Right ventricle myocardium superior (tissue), 1 donor: ENCODE measurements around the gene NLGN1. TPM values are rescaled to one million over a fixed set of nuclear protein-coding genes. Genes with fewer than 3 reads are reported as not detected.

ENCODE experiments used
- ATAC-seq: fragments of 200-7000 bp; cut with Tn5 transposase; one replicate; pipeline ENCODE4 v1.9.1; 2020; ENCODE audit warnings: mild to moderate bottlenecking; ENCODE audit not compliant: poor library complexity
- DNase-seq: peaks from one replicate; pipeline ENCODE4 v3.0.0-alpha.2; 2020
- intact Hi-C: fragments of 100-400 bp; cut with DNase I; formaldehyde crosslinking; loops from one replicate; pipeline ENCODE4 v1.11.2; 2022
- total RNA-seq: library from RNA; stranded (reverse); fragmentation: NEBNext Ultra II Directional; extraction: Animal tissue kit (Norgen Biotek cat#: 25700); gene quantifications from one replicate; pipeline ENCODE4 v1.2.1, GENCODE V29; 2021
- donor health status: DM: no; HTN: yes; CAD: no; lungs with severe emphysema.

NLGN1 gene
- total RNA-seq, 1 donor from 2014 or later: 7.8 TPM

- no peak for DNase-seq
- no peak for ATAC-seq
- intact Hi-C loops: no loop called here
Observed at GRCh38 chr3:174125267-174125824, 727.8 kb downstream of the NLGN1 start.

- intact Hi-C loops: no loop called here
- DNase-seq: no peak
- ATAC-seq: no peak
Observed at GRCh38 chr3:174126990-174127758, 729.6 kb downstream of the NLGN1 start.

- ATAC-seq (no peak), DNase-seq (no peak)
- intact Hi-C loops: no loop called here
Observed at GRCh38 chr3:174132006-174132405, 734.5 kb downstream of the NLGN1 start.

GRCh38 chr3:174132421-174133042 lies 735.0 kb downstream of the NLGN1 start:
- intact Hi-C loops: no loop called here
- no peak for ATAC-seq
- no peak for DNase-seq

- ATAC-seq: no peak
- intact Hi-C loops: no loop called here
- DNase-seq: no peak
Observed at GRCh38 chr3:174146008-174146407, 748.5 kb downstream of the NLGN1 start.

GRCh38 chr3:174147798-174148197 lies 750.3 kb downstream of the NLGN1 start:
- intact Hi-C loops: no loop called here
- no peak for DNase-seq
- ATAC-seq: no peak

GRCh38 chr3:174153871-174154270 lies 756.3 kb downstream of the NLGN1 start:
- intact Hi-C loops: no loop called here
- ATAC-seq: no peak

GRCh38 chr3:174156200-174156599 lies 758.7 kb downstream of the NLGN1 start:
- intact Hi-C loops: no loop called here
- DNase-seq (no peak), ATAC-seq (peak; percentile 45)

More at GRCh38 chr3:174153871-174154270, 756.3 kb downstream of the NLGN1 start:
- no peak for DNase-seq

- peak; percentile 75 for ATAC-seq
- DNase-seq: no peak
- intact Hi-C loops: no loop called here
Observed at GRCh38 chr3:174158674-174159073, 761.1 kb downstream of the NLGN1 start.

- DNase-seq (no peak), ATAC-seq (no peak)
- intact Hi-C loops: no loop called here
Observed at GRCh38 chr3:174159604-174160003, 762.1 kb downstream of the NLGN1 start.

- DNase-seq (no peak), ATAC-seq (no peak)
- intact Hi-C loops: no loop called here
Observed at GRCh38 chr3:174162550-174162949, 765.0 kb downstream of the NLGN1 start.

GRCh38 chr3:174168026-174168425 lies 770.5 kb downstream of the NLGN1 start:
- DNase-seq: no peak
- no peak for ATAC-seq
- intact Hi-C loops: no loop called here

- DNase-seq: no peak
- intact Hi-C loops: no loop called here
- no peak for ATAC-seq
Observed at GRCh38 chr3:174168538-174169254, 771.2 kb downstream of the NLGN1 start.

GRCh38 chr3:174169736-174170135 lies 772.2 kb downstream of the NLGN1 start:
- no peak for ATAC-seq
- no peak for DNase-seq
- intact Hi-C loops: no loop called here

- DNase-seq (no peak), ATAC-seq (no peak)
- intact Hi-C loops: no loop called here
Observed at GRCh38 chr3:174170248-174170647, 772.7 kb downstream of the NLGN1 start.

GRCh38 chr3:174186377-174186989 lies 788.9 kb downstream of the NLGN1 start:
- DNase-seq: no peak
- no peak for ATAC-seq
- intact Hi-C loops: no loop called here

GRCh38 chr3:174191380-174191779 lies 793.8 kb downstream of the NLGN1 start:
- intact Hi-C loops: no loop called here

GRCh38 chr3:174191895-174192294 lies 794.4 kb downstream of the NLGN1 start:
- intact Hi-C loops: no loop called here
- ATAC-seq (no peak), DNase-seq (no peak)

More at GRCh38 chr3:174191380-174191779, 793.8 kb downstream of the NLGN1 start:
- ATAC-seq (peak; percentile 71), DNase-seq (no peak)

- DNase-seq: no peak
- no peak for ATAC-seq
- intact Hi-C loops: no loop called here
Observed at GRCh38 chr3:174192471-174192870, 794.9 kb downstream of the NLGN1 start.
